Neural progenitor cell (in vitro differentiated cells): ENCODE measurements around the gene NWD2.

ENCODE experiments used
- EZH2 ChIP-seq: fragments of 200-600 bp; sonication (generic); IDR thresholded peaks from 2 replicates; pipeline ENCODE4 v1.6.1; 2017; ENCODE audit warnings: antibody characterized with exemption, mild to moderate bottlenecking, moderate library complexity
- TF ChIP-seq, protein P1 (sequence below): fragments of 200-600 bp; sonication (generic); IDR thresholded peaks from 2 replicates; pipeline ENCODE4 v1.5.1; 2017; ENCODE audit warnings: antibody characterized with exemption, mild to moderate bottlenecking

DNA sequence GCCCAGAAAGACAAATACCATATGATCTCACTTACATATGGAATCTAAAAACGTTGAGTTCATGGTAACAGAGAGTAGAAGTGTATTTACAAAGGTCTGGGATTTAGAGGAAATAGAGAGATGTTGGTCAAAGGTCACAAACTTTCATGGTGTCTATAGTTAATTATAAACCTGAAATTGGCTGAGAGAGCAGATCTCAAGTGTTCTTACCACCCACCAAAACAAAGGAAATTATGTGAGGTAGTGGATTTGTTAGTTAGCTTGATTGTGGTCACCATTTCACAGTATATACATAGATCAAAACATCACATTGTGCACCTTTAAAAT is 186.8 kb downstream of the NWD2 start:
- TF ChIP-seq, protein P1, sequence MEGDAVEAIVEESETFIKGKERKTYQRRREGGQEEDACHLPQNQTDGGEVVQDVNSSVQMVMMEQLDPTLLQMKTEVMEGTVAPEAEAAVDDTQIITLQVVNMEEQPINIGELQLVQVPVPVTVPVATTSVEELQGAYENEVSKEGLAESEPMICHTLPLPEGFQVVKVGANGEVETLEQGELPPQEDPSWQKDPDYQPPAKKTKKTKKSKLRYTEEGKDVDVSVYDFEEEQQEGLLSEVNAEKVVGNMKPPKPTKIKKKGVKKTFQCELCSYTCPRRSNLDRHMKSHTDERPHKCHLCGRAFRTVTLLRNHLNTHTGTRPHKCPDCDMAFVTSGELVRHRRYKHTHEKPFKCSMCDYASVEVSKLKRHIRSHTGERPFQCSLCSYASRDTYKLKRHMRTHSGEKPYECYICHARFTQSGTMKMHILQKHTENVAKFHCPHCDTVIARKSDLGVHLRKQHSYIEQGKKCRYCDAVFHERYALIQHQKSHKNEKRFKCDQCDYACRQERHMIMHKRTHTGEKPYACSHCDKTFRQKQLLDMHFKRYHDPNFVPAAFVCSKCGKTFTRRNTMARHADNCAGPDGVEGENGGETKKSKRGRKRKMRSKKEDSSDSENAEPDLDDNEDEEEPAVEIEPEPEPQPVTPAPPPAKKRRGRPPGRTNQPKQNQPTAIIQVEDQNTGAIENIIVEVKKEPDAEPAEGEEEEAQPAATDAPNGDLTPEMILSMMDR = no peak
- TF ChIP-seq EZH2 = no peak
